Globus pallidus (tissue), 1 donor: ENCODE results near the gene CARD9.
A peak's percentile ranks its signal among the peaks of the same experiment; 100 is the strongest.

Experiments
- DNase-seq: peaks from one replicate; pipeline ENCODE4 v3.0.0-alpha.2; 2015; ENCODE audit warnings: low spot score

The CARD9 gene

DNA sequence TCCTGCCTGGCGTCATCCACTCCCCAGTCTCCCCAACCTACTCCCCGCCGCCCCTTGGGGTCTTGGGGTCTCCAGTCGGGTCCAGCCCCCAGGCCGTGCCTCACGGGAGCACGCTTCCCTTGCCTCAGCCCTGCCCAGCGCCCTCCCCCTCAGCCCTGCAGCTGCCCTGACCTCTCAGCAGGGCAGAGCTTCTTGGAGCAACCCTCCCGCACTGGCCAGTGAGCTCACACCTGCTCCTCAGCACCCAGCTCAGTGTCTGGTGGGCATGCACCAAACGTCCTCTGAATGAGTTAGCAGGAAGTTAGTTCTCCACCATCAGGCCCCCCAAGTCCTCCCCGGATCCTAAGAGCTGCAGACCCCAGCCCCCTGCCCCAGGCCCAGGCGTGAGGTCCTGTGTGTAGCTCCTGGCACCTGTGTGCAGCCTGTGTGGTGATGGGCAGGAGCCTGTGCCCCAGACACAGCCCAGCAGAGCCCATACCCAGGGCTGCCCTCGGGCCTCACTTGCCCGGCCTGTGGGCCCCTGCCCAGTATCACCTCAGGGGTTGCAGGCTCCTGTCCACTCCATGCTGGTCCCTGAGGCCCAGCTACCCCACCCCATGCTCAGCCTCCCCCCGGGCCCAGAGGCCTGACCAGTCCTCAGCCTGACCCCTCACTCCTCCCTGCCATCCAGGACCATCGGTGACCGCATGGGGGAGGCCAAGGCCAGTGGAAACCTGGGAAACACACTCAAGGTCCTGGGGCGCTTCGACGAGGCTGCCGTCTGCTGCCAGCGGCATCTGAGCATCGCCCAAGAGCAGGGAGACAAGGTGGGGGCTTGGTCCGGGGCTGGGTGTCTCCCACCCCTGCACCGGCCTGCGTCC is 37.9 kb downstream of the CARD9 start:
- no peak for DNase-seq

DNA sequence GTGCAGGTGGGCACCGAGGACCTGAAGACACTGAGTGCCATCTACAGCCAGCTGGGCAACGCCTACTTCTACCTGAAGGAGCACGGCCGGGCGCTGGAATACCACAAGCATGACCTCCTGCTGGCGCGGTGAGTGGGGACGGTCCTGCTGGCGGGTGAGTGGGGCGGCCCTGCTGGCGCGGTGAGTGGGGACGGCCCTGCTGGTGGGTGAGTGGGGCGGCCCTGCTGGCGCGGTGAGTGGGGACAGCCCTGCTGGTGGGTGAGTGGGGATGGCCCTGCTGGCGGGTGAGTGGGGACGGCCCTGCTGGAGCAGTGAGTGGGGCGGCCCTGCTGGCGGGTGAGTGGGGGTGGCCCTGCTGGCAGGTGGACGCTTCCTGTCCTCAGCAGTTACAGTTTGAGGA is 38.9 kb downstream of the CARD9 start:
- DNase-seq, result no peak

DNA sequence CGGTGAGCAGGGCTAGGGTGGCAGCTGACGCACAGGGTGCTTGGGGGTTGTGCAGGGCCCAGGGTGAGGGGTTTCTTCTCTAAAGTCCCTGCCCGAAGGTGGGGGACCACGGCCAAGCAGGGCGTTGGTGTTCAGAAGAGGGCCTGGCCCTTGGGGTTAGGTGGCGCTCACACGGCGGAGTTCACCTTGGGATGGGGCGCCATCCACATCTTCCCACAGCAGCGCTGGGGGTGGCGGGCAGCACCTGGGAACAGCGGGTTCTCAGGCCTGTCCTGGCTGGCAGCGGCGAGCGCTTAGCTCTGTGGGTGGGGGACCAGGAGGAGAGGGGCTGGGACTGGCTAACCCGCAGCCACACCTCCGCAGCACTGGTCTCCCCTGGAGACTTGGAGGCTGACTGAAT is 40.0 kb downstream of the CARD9 start:
- DNase-seq, result no peak

DNA sequence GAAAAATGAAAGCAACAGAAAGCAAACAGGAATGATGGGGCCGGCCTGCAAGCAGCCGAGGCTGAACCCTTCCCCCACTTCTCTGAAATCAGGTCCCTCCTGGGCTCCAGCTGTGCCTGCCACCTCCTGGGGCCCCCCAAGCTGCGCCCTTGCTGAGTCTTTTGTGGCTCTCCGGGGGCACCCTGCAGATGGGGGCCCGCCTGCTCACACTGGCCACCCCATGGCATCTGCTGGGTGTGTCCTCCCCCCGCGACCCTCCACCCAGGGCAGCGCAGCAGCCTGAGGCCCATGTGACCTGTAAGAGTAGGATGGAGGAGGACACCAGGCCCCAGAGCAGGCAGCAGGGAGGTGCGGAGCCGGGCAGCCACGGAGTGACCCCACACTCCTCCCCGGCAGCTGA is 40.4 kb downstream of the CARD9 start:
- DNase-seq, result no peak

DNA sequence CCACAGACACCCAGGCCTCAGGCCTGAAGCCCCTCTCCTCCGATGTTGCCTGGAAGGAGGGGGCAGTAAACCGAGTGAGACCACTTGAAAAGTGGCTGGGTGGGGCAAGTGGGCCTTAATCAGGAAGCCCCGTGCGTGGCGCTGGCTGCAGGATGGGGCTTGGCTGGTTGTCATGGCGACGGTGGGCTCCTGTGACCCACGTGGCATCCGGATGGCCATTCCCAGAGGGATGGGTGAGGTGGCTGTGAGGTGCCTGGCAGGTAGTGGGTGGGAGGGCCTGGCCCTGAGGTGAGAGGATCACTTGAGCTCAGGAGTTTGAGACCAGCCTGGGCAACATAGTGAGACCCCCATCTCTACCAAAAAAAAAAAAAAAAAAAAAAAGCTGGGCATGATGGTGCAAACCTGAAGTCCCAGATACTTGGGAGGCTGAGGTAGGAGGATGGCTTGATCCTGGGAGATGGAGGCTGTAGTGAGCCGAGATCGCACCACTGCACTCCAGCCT is 40.9 kb downstream of the CARD9 start:
- DNase-seq, result no peak

DNA sequence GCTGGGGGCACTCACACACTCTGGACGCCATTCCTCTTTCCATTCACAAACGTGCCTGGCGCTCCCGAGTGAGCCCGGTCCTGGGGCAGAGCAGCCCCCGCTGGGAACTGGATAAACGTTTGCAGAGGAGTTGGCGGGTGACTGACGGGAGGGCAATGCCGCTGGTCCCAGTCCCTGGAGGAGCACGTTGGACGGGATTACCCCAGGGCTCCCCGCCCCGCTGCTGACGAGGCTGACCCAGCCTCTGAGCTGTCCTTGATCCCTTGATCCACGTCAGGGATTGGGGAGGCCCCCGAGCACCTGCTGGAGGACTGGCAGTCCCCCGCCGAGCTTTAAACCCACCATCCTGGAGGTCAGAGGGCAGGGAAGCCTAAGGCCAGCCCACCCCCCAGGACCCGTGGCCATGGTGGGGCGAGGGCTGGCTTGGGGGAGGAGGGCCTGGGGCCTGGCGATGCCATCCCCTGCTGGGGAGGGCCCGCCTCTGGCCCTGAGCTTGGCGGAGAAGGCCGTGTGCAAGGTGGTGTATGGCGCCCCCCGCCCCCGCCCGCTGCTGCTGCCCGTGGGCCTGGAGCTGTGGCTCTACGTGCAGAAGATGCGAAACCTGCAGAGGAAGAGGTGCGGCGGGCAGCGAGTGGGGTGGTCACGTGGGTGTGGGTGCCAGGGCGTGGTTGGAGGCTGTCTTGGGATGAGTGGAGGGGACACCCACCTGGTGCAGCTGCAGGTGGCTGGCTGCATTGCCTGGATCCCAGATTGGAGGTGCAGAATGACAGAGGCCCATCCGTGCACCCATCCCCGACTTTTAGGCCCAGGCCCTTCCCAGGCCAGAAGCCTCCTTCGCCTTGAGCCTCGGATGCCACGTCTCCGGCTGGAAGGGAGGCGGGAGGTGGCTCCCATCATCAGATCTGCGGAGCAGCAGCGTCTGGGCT is 41.6 kb downstream of the CARD9 start:
- no peak for DNase-seq

DNA sequence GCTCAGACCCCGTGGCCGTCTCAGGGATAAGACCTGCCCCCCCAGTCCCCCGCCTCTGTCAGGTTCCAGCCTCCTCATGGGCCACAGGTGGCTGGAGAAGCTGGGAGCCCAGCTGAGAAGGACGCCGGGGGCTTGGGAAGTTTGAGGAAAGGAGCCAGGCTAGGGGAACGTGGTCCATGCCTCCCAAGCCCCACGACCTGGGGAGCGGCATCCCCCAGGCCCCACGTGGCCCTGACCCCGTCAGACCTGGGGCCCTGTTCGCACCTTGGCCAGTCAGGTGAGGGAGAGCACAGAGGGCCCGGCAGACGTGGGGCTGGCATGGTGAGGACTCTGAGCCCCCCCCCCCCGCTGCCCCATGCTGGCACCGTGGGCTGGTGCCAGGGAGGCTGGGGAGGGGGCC is 42.4 kb downstream of the CARD9 start:
- no peak for DNase-seq

DNA sequence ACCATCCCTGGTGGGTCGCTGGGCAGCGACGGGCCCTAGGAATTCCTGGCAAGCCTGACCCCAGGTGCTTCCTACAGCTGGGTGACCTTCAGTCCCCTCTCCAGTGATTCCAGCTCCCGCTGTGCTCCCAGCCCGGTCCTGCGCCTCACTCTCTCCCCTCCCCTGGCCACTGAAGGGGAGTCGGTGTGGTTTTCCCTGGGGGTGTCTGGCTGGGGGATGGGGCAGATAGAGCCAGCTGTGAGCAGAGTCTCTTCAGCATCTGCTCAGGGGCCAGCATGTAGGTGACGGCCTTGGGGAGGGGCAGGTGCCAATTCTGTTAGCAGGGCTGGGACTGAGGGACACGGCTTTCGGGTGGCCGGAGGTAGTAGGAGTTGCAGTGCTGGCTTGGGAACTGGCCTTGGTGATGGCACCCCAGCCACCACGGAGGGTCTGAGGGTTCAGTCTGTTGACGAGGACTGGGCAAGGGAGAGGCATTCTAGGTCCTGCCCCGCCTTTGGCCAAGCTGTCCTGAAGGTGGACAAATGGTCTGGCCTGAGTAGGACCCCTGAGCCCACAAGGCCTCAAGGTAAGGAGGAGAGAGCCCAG is 43.0 kb downstream of the CARD9 start:
- no peak for DNase-seq

DNA sequence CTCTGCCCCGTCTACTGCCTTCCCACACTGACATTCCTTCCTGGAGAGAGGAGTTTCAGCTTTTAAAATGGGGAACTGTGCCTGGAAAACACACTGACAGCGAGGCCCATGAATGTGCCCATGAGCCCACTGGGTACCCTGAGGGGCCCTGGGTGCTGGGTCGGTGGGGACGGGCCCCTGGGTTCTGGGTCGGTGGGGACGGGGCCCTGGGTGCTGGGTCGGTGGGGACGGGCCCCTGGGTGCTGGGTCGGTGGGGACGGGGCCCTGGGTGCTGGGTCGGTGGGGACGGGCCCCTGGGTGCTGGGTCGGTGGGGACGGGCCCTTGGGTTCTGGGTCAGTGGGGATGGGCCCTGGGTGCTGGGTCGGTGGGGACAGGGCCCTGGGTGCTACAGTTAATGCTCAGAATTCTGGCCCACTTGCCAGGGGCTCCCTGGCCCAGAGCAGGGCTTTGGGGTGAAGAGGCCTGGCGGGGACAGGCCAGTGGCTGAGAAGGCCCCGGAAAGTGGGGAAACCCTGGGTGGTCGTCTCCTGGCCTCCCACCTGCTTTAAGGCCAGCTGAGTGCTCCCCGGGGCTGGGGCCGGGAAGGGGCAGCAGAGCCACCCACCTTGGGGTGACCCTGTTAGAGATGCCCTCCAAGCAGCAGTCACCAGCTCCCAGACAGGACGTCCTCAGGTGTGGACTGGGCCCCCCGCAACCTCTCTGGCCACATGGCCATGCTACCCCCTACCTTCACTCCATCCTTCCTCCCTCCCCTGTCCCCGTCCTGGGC is 43.6 kb downstream of the CARD9 start:
- DNase-seq, result no peak

DNA sequence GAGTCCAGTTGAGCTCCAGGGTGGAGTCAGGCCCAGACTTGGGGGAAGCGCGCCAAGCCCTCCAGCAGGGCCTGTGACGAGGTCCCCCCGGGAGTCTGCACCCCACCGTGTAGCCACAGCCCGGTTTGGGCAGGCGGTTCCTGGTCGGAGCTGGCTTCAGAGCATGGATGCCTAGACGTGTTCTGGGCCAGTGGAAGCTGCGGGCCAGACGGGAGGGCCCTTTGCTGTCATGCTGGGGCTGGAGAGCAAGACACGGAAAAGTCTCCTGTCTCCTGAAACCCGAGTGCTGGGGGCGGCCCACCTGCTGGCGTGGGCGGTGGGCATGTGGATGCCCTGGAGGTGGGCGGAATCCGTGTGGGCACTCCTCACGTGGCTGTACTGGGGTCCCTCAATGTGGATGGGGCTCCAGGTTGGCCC is 44.2 kb downstream of the CARD9 start:
- no peak for DNase-seq

DNA sequence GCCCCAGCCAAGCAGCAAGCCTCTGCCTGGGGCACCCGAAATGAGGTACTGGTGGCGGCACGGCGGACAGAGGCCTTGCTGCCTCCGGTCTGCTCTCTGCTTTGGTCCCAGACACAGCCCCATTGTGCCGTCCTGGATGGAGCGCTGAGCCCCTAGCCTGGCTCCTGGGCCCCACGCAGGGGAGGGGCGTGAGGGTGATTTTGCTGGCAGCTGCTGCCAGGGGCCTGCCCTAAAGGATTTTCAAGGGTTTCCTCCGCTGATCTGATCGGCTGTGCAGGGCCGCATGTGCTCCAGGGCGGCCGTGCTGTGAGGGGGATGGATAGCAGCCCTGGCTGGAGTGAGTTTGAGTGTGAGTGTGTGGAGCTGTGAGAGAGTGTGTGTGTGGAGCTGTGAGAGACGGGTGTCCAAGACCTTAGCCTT is 44.8 kb downstream of the CARD9 start:
- DNase-seq, result peak; percentile 66

DNA sequence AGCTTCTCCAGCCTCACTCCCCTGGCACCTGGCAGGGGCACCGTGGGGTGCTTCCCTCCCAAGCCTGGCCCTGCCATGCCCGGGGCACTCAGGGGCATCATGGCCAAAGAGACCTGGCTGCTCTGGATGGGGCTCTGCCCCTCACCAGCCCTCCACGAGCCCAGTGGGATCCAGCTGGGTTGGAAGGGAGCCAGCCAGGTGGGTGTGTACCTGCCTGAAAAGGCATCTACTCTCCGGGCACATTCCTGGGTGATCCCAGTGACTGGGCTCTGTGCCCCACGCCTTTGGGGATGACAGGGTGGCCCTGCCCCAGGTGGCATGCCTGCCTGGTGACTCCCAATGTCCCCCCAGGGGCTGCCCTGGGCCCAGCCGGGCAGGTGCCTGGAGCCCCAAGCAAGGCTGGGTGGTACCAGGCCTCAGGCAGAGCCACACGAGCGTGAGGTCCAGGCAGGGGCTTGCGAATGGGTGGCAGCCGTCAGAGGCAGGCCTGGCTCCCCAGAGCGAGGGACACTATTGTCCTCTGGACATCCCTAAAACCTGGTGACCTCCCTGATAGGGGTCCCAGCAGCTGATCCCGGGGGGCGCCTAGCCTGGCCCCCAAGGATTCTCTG is 45.4 kb downstream of the CARD9 start:
- DNase-seq, result no peak

DNA sequence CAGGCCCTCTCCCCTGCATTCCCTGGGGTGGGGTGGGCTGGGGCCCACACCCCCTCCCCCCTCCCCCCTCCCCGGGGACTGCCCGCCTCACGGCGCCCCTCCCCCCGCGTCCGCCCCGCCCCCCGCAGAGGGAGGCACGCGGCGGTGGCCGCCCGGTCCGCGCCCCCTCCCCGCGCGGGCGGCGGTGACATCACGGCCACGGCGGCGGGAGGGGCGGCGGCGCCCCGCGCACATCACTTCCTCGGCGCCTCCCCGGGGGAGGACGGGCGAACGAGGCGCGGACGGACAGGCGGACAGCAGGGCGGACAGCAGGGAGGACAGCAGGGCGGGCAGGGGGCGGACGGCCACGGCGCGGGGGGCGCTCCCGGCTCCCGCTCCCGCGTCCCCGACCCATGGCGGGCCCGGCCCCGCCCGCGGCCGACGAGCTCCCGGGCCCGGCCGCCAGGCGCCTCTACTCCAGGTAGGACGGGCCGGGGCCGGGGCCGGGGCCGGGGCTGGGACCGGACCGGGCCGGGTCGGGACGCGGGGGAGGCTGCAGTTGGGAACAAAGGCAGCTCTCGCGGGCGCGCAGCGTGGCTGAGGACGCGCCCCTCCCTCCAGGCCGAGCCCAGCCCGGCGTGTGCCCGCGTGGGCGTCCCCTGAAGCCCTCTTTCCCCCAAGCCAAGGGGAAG is 46.0 kb downstream of the CARD9 start, which contains the start of gene GPSM1:
Gene GPSM1 (plus strand): TSS at position 236 of the 671 bp plus-strand sequence. CDS start 157 bp downstream, at position 393.
- DNase-seq, result peak; percentile 53

DNA sequence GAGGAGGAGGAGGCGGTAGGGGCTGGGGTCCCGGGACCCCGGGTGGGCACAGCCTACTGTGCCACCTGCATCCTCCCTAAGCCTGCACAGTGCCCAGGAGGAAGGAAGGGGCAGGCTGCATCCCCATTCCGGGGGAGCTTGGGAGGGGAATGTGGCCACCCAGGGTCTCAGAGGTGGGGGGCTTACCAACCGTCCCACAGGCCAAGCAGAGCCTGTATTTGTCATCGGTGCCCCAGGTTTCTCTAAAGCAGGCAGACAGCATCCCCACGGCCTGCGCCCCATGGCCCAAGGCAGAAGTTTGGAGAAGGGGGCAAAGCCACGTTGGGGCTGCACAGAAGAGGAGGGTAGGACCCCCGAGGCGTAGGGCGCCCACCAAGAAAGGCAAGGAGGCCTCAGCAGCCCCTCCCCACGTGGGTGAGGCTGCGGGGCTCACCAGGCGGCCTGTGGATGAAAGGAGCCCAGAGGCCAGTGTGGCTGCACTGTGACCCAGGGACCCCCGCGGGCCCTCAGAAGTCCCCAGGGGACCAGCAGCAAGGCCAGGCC is 46.6 kb downstream of the CARD9 start:
- DNase-seq, result no peak

DNA sequence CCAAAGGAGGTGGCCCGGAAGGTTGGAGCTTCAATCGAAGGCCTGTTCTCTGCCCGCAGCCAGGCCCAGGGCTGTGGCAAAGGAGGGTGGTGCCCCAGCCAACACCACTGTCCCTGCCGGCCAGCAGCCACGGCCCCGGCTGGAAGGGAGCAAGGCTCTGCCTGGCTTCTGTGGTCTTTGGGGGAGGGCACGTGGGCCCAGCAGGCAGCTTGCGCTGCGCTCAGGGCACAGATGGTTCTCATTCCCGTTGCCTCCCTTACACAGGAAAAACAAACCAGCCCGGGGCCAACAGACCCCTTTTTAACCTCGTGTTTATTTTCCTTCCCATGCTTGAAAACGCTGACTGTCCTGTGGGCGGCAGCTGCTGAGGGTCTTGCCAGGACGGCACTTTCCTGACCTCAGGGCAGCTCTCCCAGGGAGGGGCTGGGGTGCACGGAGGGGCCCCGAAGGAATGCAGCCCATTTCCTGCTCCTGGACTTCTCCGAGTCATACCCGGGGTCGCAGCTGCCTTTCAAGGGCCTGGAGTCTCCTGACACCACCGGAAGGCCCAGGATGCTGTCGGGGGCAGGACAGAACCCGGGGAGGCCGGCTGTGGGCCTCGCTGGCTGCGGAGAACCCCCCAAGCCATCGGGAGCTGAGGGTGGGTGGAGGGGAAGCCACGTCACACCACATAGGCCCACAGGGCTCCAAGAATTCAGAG is 47.3 kb downstream of the CARD9 start:
- no peak for DNase-seq

DNA sequence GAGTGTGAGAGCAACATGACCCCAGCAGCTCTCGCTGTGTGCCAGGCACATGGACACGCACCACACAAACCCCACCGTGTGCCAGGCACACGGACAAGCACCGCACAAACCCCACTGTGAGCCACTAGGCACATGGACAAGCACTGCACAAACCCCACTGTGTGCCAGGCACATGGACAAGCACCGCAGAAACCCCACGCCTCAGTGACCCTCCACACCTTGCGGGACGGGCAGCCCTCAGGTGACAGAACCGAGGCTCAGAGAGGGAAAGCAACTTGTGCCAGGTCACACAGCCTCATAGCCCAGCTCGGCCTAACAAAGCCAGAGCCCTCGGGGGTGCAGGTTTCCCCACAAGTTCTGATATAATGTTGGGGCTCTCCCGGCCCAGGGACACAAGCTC is 48.1 kb downstream of the CARD9 start:
- no peak for DNase-seq

DNA sequence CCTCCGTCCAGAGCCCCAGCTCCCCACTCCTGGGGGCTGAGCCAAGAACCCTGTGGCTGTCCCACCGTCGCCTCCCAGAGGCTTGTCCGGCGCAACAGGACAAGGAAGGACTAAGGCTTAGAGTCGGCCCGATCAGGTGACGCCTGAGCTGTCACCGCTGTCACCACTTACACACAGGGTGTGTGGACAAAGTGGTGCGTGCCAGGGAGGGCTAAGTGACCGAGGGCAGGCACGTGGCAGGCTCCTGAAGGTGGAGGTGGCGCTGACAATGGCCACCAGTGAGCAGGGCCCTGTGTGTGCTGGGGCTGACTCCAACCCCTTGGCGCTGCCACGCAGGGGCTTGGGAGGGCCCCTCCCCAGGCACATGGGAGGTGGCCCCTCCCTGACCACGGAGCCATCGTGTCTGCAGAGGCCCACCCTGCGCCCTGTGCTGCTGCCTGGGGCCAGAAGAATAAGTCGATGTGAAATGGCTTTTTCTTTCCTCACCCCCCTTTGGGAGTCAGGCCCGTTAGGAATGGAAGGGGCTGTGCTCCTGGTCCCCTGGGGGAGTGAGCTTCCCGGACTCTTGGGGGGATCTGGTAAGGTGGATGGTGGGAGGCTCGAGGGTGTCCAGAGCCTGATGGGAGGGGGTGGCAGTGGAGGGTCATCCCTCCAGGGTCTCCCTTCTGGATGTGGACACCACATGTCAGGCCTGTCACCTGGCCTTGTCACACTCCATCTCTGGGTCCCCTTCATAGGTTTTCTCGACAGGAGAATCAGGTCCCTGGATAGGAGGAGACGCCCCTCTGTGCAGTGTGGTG is 48.8 kb downstream of the CARD9 start:
- DNase-seq, result no peak

DNA sequence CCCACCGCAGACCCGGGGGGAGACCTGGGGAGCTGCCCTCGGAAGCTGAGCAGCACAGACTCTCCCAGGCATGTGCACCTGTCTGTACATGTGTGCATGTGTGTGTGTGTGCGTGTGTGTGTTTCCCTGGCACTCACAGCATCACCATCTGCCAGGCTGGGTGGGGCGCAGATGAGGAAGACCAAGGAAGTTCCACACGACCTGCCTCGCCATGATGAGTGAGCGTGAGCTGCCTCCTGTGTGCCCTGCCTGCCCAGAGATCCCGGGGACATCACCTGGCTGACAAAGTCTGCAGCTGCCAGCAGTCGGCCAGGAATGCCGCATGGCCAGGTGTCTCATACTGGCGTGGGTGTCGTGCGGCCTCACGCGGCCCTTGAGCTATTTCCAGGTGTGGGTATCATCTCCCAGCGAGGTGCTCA is 50.1 kb downstream of the CARD9 start:
- DNase-seq, result no peak
